ENCODE results near the gene NAGS.

DNA sequence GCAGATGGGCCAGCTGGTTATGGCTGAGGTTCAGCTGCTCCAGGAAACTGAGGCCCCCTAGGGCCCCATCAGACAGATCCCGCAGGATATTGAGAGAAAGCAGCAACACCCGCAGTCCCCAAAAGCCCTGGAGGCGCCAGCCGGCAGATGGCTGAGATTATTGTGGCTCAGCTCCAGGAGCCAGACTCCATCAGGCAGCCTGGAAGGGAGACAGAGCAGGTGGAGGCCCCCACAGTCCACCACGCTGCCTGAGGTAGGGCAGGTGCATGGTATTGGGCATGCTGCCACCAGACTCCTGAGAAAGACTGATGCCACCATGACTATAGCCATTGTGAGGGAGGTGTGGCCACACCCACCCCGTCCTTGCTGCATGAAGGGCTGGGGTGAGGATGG is 19.8 kb downstream of the NAGS start:
- no peak for TF ChIP-seq ZNF596 (tag by site-specific recombination; IDR thresholded peaks at IDR 0.05)
- TF ChIP-seq, protein P1, sequence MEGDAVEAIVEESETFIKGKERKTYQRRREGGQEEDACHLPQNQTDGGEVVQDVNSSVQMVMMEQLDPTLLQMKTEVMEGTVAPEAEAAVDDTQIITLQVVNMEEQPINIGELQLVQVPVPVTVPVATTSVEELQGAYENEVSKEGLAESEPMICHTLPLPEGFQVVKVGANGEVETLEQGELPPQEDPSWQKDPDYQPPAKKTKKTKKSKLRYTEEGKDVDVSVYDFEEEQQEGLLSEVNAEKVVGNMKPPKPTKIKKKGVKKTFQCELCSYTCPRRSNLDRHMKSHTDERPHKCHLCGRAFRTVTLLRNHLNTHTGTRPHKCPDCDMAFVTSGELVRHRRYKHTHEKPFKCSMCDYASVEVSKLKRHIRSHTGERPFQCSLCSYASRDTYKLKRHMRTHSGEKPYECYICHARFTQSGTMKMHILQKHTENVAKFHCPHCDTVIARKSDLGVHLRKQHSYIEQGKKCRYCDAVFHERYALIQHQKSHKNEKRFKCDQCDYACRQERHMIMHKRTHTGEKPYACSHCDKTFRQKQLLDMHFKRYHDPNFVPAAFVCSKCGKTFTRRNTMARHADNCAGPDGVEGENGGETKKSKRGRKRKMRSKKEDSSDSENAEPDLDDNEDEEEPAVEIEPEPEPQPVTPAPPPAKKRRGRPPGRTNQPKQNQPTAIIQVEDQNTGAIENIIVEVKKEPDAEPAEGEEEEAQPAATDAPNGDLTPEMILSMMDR (tag by site-specific recombination; IDR thresholded peaks at IDR 0.05): no peak
- TF ChIP-seq, protein P2, sequence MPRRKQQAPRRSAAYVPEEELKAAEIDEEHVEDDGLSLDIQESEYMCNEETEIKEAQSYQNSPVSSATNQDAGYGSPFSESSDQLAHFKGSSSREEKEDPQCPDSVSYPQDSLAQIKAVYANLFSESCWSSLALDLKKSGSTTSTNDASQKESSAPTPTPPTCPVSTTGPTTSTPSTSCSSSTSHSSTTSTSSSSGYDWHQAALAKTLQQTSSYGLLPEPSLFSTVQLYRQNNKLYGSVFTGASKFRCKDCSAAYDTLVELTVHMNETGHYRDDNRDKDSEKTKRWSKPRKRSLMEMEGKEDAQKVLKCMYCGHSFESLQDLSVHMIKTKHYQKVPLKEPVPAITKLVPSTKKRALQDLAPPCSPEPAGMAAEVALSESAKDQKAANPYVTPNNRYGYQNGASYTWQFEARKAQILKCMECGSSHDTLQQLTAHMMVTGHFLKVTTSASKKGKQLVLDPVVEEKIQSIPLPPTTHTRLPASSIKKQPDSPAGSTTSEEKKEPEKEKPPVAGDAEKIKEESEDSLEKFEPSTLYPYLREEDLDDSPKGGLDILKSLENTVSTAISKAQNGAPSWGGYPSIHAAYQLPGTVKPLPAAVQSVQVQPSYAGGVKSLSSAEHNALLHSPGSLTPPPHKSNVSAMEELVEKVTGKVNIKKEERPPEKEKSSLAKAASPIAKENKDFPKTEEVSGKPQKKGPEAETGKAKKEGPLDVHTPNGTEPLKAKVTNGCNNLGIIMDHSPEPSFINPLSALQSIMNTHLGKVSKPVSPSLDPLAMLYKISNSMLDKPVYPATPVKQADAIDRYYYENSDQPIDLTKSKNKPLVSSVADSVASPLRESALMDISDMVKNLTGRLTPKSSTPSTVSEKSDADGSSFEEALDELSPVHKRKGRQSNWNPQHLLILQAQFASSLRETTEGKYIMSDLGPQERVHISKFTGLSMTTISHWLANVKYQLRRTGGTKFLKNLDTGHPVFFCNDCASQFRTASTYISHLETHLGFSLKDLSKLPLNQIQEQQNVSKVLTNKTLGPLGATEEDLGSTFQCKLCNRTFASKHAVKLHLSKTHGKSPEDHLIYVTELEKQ (tag by site-specific recombination; IDR thresholded peaks at IDR 0.05; ENCODE audit: borderline replicate concordance): no peak
- TF ChIP-seq, protein P3, sequence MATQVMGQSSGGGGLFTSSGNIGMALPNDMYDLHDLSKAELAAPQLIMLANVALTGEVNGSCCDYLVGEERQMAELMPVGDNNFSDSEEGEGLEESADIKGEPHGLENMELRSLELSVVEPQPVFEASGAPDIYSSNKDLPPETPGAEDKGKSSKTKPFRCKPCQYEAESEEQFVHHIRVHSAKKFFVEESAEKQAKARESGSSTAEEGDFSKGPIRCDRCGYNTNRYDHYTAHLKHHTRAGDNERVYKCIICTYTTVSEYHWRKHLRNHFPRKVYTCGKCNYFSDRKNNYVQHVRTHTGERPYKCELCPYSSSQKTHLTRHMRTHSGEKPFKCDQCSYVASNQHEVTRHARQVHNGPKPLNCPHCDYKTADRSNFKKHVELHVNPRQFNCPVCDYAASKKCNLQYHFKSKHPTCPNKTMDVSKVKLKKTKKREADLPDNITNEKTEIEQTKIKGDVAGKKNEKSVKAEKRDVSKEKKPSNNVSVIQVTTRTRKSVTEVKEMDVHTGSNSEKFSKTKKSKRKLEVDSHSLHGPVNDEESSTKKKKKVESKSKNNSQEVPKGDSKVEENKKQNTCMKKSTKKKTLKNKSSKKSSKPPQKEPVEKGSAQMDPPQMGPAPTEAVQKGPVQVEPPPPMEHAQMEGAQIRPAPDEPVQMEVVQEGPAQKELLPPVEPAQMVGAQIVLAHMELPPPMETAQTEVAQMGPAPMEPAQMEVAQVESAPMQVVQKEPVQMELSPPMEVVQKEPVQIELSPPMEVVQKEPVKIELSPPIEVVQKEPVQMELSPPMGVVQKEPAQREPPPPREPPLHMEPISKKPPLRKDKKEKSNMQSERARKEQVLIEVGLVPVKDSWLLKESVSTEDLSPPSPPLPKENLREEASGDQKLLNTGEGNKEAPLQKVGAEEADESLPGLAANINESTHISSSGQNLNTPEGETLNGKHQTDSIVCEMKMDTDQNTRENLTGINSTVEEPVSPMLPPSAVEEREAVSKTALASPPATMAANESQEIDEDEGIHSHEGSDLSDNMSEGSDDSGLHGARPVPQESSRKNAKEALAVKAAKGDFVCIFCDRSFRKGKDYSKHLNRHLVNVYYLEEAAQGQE (tag by site-specific recombination; IDR thresholded peaks at IDR 0.05): no peak

Data from HEK293 (cell line).